B cell (primary cell): ENCODE data around the gene NSUN2. TPM values are rescaled to one million over a fixed set of nuclear protein-coding genes. Genes with fewer than 3 reads are reported as not detected.

Experiments
- ATAC-seq: fragments of 200-7000 bp; cut with Tn5 transposase; one replicate; pipeline ENCODE4 v1.10.0; 2021; ENCODE audit warnings: low read depth, mild to moderate bottlenecking, moderate number of reproducible peaks, moderate library complexity
- CTCF ChIA-PET: fragments of 350-600 bp; sonication (Branson Sonifier 250); formaldehyde crosslinking; loops from one replicate; lab custom pipeline; 2021; ENCODE audit warnings: antibody characterized with exemption, inconsistent platforms; lab: Charles Lee
- POLR2A ChIA-PET: fragments of 350-600 bp; sonication (Branson Sonifier 250); formaldehyde crosslinking; loops from one replicate; lab custom pipeline; 2021; ENCODE audit warnings: antibody characterized with exemption; lab: Charles Lee
- DNase-seq: peaks from one replicate; pipeline ENCODE4 v3.0.0; 2013
- H2AFZ ChIP-seq: 2 replicates; pipeline ENCODE4 v1.6.1; 2012; ENCODE audit warnings: mild to moderate bottlenecking, low read depth, low read length; ENCODE audit not compliant: insufficient read depth, poor library complexity, severe bottlenecking
- H3K27ac ChIP-seq, 2 donors: 1 replicate in 1 of 2; 2 replicates in 1 of 2; pipeline ENCODE4 v1.5.1; 2012 to 2013; ENCODE audit warnings: low read length in 2 of 2, mild to moderate bottlenecking in 2 of 2, moderate library complexity in 1 of 2
- H3K27me3 ChIP-seq, 4 experiments: fragments of 200-600 bp in 1 of 4; sonication (generic) in 1 of 4; replicated peaks in 1 of 4; 1 replicate in 2 of 4; 2 replicates in 2 of 4; pipeline versions ENCODE4 v1.6.1 to v1.7.0; 2013 to 2016; ENCODE audit warnings: low read length in 3 of 4, mild to moderate bottlenecking in 2 of 4, mixed read lengths in 1 of 4, moderate library complexity in 1 of 4; ENCODE audit not compliant: insufficient read depth in 4 of 4, control insufficient read depth in 3 of 4; ENCODE audit errors: control extremely low read depth in 1 of 4
- H3K36me3 ChIP-seq, 2 experiments: replicated peaks in 1 of 2; 1 replicate in 1 of 2; 2 replicates in 1 of 2; pipeline versions ENCODE4 v1.6.1 to v1.7.1; 2013; ENCODE audit warnings: low read length in 1 of 2; ENCODE audit not compliant: insufficient read depth in 2 of 2, control insufficient read depth in 1 of 2; ENCODE audit errors: control extremely low read depth in 1 of 2, extremely low read depth in 1 of 2
- H3K4me1 ChIP-seq, 2 donors: fragments of 200-600 bp in 1 of 2; sonication (generic) in 1 of 2; 1 replicate in 1 of 2; 2 replicates in 1 of 2; pipeline versions ENCODE4 v1.5.1 to v1.6.1; 2013 to 2017; ENCODE audit warnings: low read length in 2 of 2; ENCODE audit not compliant: control insufficient read depth in 2 of 2, insufficient read depth in 2 of 2
- H3K4me2 ChIP-seq: replicated peaks from 2 replicates; pipeline ENCODE3; 2012; ENCODE audit warnings: mild to moderate bottlenecking, low read depth, low read length; ENCODE audit not compliant: poor library complexity, severe bottlenecking
- H3K4me3 ChIP-seq, 5 experiments: fragments of 200-600 bp in 1 of 5; sonication (generic) in 1 of 5; 1 replicate in 3 of 5; 2 replicates in 2 of 5; pipeline versions ENCODE4 v1.5.1 to v1.7.0; 2011 to 2016; ENCODE audit warnings: low read length in 4 of 5, mild to moderate bottlenecking in 4 of 5, low read depth in 2 of 5, control low read depth in 1 of 5, moderate library complexity in 1 of 5; ENCODE audit not compliant: insufficient read depth in 1 of 5; ENCODE audit errors: control extremely low read depth in 1 of 5, extremely low read depth in 1 of 5
- H3K79me2 ChIP-seq: fragments of 200-600 bp; sonication (generic); one replicate; pipeline ENCODE4 v1.6.0; 2016; ENCODE audit warnings: low read length; ENCODE audit not compliant: control insufficient read depth, insufficient read depth
- H3K9ac ChIP-seq: fragments of 200-600 bp; sonication (generic); 2 replicates; pipeline ENCODE4 v1.6.1; 2017; ENCODE audit warnings: mild to moderate bottlenecking, low read length, moderate library complexity
- H3K9me3 ChIP-seq, 3 donors: one replicate each; pipeline versions ENCODE4 v1.6.1 to v1.7.1; 2013; ENCODE audit warnings: low read length in 2 of 3; ENCODE audit not compliant: control insufficient read depth in 2 of 3, insufficient read depth in 1 of 3; ENCODE audit errors: control extremely low read depth in 1 of 3
- H4K20me1 ChIP-seq: 2 replicates; pipeline ENCODE4 v1.6.0; 2012; ENCODE audit warnings: mild to moderate bottlenecking, low read length; ENCODE audit not compliant: insufficient read depth, control insufficient read depth, poor library complexity, severe bottlenecking
- H3K27ac Mint-ChIP-seq: one replicate; pipeline ENCODE4 v1.8.0; 2021; ENCODE audit warnings: mixed read lengths
- H3K27me3 Mint-ChIP-seq: one replicate; pipeline ENCODE4 v1.8.0; 2021; ENCODE audit warnings: mixed read lengths
- H3K4me1 Mint-ChIP-seq: one replicate; pipeline ENCODE4 v1.8.0; 2021; ENCODE audit warnings: mixed read lengths
- H3K4me3 Mint-ChIP-seq: one replicate; pipeline ENCODE4 v1.8.0; 2021; ENCODE audit warnings: mixed read lengths
- H3K9me3 Mint-ChIP-seq: one replicate; pipeline ENCODE4 v1.8.0; 2022; ENCODE audit warnings: mixed read lengths; ENCODE audit not compliant: insufficient read depth
- CTCF ChIP-seq: fragments of 200-600 bp; IDR thresholded peaks from one replicate; pipeline ENCODE4 v1.8.0; 2022; ENCODE audit warnings: antibody characterized with exemption, mild to moderate bottlenecking
- EZH2 ChIP-seq: IDR thresholded peaks from 2 replicates; pipeline ENCODE4 v1.6.1; 2012; ENCODE audit warnings: borderline replicate concordance, low read depth, mild to moderate bottlenecking, moderate library complexity, low read length; ENCODE audit not compliant: insufficient read depth, poor library complexity, severe bottlenecking
- WGBS: methylation state at CpG from one replicate; pipeline ENCODE4 v1.1.5; 2013; ENCODE audit warnings: missing lambda C conversion rate; ENCODE audit not compliant: insufficient coverage; 5-methylcytosine and 5-hydroxymethylcytosine counted together
- intact Hi-C: fragments of 100-400 bp; cut with micrococcal nuclease; formaldehyde crosslinking; loops from one replicate; pipeline ENCODE4 v1.10.0; 2022
- polyA plus RNA-seq: library from polyadenylated mRNA; depleted of rRNA; stranded (reverse); fragments of >200 nt; gene quantifications from 2 replicates; pipeline ENCODE4 v1.2.3, GENCODE V29; 2012
- total RNA-seq, 2 donors: library from RNA; stranded (reverse); fragments of 120-200 nt in 1 of 2; gene quantifications; 1 replicate in 1 of 2; 2 replicates in 1 of 2; pipeline versions ENCODE4 v1.2.3 to v1.2.4, GENCODE V29; 2013 to 2022

Gene NSUN2
- total and polyA plus RNA-seq, 2 donors (not counting 1 experiment from before 2014, with no cell fraction given): 58.8 to 85.0 TPM

- Histone ChIP-seq H2AFZ (no peak overlapping the region), H4K20me1 (no peaks in the 10 kb centered on the region), H3K4me1 (no peaks in the 10 kb centered on the region), H3K4me3 (no peak overlapping the region), H3K4me2 (no peak overlapping the region), H3K27ac (no peak overlapping the region), H3K79me2 (no peaks in the 10 kb centered on the region), H3K27me3 (no peaks in the 10 kb centered on the region), H3K36me3 (peaks cover 0 to 4% of the 10 kb centered on the region in 2 experiments), H3K9ac (no peak overlapping the region), H3K9me3 (peaks cover 0 to 5% (median 1%) of the 10 kb centered on the region in 3 donors)
- Mint-ChIP-seq H3K4me3 (no peak overlapping the region), H3K27ac (no peak overlapping the region), H3K9me3 (no peaks in the 10 kb centered on the region), H3K4me1 (no peaks in the 10 kb centered on the region), H3K27me3 (no peaks in the 10 kb centered on the region)
- ATAC-seq (no peak), DNase-seq (no peak)
- intact Hi-C loops: no loop called here
- CTCF ChIA-PET: no interaction called here
- TF ChIP-seq CTCF: no peak
- TF ChIP-seq EZH2: no peak
- POLR2A ChIA-PET: no interaction called here
- WGBS: 73% methylated on average over 3 of the region's 3 CpGs
Measured at GRCh38 chr5:6674421-6674820, 41.6 kb upstream of the NSUN2 start.

GRCh38 chr5:6673963-6674362 is 41.1 kb upstream of the NSUN2 start:
- Mint-ChIP-seq H3K4me3 (no peak overlapping the region), H3K4me1 (no peaks in the 10 kb centered on the region), H3K27ac (no peak overlapping the region), H3K9me3 (no peaks in the 10 kb centered on the region), H3K27me3 (no peaks in the 10 kb centered on the region)
- Histone ChIP-seq H3K9ac (no peak overlapping the region), H4K20me1 (no peaks in the 10 kb centered on the region), H3K4me1 (no peaks in the 10 kb centered on the region), H3K79me2 (no peaks in the 10 kb centered on the region), H3K9me3 (peaks cover 0 to 5% (median 1%) of the 10 kb centered on the region in 3 donors), H3K27ac (no peak overlapping the region), H3K36me3 (peaks cover 0 to 4% of the 10 kb centered on the region in 2 experiments), H3K4me2 (no peak overlapping the region), H3K27me3 (no peaks in the 10 kb centered on the region), H2AFZ (no peak overlapping the region), H3K4me3 (no peak overlapping the region)
- POLR2A ChIA-PET: no interaction called here
- ATAC-seq: no peak
- no peak for DNase-seq
- CTCF ChIA-PET: no interaction called here
- TF ChIP-seq EZH2: no peak
- TF ChIP-seq CTCF: no peak
- intact Hi-C loops: no loop called here
- no CpG with 5 or more reads among the region's 1 CpG for WGBS
